Measurements from ENCODE around the gene POLR2E. TPM values are rescaled to one million over a fixed set of nuclear protein-coding genes. Genes with fewer than 3 reads are reported as not detected.
A peak's percentile ranks its signal among the peaks of the same experiment; 100 is the strongest.
"Not testable (repeated sequence)": the region's sequence is repeated elsewhere in the genome, so short reads cannot be mapped to it uniquely, and the experiment has no call there.

The POLR2E gene
- total RNA-seq, 4 donors from 2014 or later: 74.3 to 107 (median 96.9) TPM

GRCh38 chr19:1130771-1131717 is 35.9 kb upstream of the POLR2E start:
- Histone ChIP-seq H3K4me1 (peaks cover 0 to 52% (median 27%) of the 10 kb centered on the region in 4 donors), H3K4me3 (peak overlapping the region; percentile 56 to 81 (median 75)), H3K36me3 (peaks cover 0 to 18% (median 0%) of the 10 kb centered on the region in 3 donors), H3K27me3 (no peaks in the 10 kb centered on the region), H3K9me3 (no peaks in the 10 kb centered on the region), H3K27ac (peak overlapping the region; percentile 91 to 97 (median 94))
- TF ChIP-seq, protein P1, sequence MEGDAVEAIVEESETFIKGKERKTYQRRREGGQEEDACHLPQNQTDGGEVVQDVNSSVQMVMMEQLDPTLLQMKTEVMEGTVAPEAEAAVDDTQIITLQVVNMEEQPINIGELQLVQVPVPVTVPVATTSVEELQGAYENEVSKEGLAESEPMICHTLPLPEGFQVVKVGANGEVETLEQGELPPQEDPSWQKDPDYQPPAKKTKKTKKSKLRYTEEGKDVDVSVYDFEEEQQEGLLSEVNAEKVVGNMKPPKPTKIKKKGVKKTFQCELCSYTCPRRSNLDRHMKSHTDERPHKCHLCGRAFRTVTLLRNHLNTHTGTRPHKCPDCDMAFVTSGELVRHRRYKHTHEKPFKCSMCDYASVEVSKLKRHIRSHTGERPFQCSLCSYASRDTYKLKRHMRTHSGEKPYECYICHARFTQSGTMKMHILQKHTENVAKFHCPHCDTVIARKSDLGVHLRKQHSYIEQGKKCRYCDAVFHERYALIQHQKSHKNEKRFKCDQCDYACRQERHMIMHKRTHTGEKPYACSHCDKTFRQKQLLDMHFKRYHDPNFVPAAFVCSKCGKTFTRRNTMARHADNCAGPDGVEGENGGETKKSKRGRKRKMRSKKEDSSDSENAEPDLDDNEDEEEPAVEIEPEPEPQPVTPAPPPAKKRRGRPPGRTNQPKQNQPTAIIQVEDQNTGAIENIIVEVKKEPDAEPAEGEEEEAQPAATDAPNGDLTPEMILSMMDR (IDR thresholded peaks at IDR 0.05): no peak
- DNase-seq: peak in 2 of 3 donors; percentile 76 to 81

GRCh38 chr19:1129535-1129934 is 34.4 kb upstream of the POLR2E start:
- no peak overlapping the region for H3K4me3 ChIP-seq
- no peak for DNase-seq
- H3K36me3 ChIP-seq: peaks cover 0 to 25% (median 0%) of the 10 kb centered on the region in 3 donors

DNA sequence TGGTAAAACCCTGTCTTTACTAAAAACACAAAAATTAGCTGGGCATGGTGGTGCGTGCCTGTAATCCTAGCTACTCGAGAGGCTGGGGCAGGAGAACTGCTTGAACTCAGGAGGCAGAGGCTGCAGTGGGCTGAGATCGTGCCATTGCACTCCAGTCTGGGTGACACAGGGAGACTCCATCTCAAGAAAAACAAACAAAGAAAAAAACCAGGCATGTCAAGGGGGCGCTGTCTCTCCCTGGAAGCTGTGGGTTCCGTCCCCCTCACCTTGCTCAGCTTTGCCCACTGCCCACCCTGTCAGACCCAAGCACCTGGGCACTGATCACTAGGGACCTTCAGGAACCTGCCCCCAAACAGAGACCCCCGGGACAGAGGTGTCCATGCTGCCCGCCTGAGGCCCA is 33.9 kb upstream of the POLR2E start:
- Histone ChIP-seq H3K36me3 (peaks cover 0 to 29% (median 0%) of the 10 kb centered on the region in 3 donors), H3K4me1 (peaks cover 0 to 37% (median 19%) of the 10 kb centered on the region in 4 donors)
- H3K4me3 ChIP-seq: not testable (repeated sequence)

More at GRCh38 chr19:1129535-1129934, 34.4 kb upstream of the POLR2E start:
- Histone ChIP-seq H3K4me1 (peaks cover 0 to 41% (median 19%) of the 10 kb centered on the region in 4 donors), H3K9me3 (no peaks in the 10 kb centered on the region), H3K27me3 (no peaks in the 10 kb centered on the region), H3K27ac (peak overlapping the region in 1 of 4 donors; percentile 97)
- TF ChIP-seq, protein P1 (IDR thresholded peaks at IDR 0.05): no peak

DNA sequence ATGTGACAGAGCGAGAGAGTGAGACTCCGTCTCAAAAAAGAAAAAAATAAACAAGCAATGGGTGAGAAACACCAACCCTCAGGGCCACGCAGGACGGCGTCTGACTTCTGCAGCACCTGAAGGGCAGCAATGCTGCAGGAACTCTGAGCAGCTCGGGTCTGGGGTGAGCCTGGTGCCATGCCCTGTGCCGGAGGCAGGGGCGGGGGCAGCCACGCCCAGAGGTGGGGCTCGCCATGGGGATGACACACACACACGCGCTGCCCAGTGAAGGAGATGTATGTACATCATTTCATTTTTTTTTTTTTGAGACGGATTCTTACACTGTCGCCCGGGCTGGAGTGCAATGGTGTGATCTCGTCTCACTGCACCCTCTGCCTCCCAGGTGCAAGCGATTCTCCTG is 32.9 kb upstream of the POLR2E start:
- peaks cover 0 to 39% (median 0%) of the 10 kb centered on the region in 3 donors for H3K36me3 ChIP-seq
- DNase-seq: no peak
- H3K4me1 ChIP-seq: peaks cover 0 to 34% (median 14%) of the 10 kb centered on the region in 4 donors
- H3K27me3 ChIP-seq: no peaks in the 10 kb centered on the region
- no peaks in the 10 kb centered on the region for H3K9me3 ChIP-seq
- no peak overlapping the region for H3K4me3 ChIP-seq
- no peak overlapping the region for H3K27ac ChIP-seq
- no peak for TF ChIP-seq POLR2A (IDR thresholded peaks at IDR 0.05)
- TF ChIP-seq, protein P1 (IDR thresholded peaks at IDR 0.05): no peak

More for the DNA sequence above, 33.9 kb upstream of the POLR2E start:
- DNase-seq, H3K9me3 ChIP-seq, H3K27me3 ChIP-seq, H3K27ac ChIP-seq: not testable (repeated sequence)

DNA sequence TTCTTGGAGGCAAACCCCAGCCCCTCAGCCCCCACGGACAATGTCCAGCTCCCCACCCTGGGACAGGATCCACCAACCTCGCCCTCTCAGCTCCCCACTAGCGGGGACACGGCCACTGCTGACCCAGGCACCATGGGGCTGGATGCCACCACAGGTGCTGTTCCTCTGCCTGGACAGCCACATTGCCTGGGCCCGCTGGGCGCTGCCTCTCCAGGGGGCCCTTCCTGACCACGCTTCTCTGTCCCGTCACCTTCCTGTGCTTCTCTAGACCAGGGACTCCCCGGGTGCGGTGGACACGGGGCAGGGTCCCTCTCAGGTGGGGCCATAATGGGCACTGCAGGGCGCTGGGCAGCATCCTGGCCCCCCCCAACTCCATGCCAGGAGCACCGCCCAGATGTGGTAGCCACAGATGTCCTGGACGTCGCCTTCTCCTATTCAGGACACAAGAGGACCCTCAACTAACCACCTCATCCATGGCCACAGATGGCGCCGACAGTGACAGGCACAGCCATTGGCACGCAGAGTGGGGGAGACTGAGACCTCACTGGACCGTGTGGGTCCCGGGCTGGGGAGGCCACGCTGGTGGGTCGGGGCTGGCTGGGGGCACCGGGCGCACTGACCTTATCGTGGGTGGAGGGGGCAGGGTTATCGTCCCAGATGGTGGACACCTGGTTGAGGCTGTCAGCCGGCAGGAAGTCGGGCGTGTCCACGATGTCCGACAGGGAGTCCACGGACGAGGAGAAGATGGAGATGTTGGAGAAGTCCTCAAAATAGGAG is 32.0 kb upstream of the POLR2E start:
- Histone ChIP-seq H3K36me3 (peaks cover 0 to 48% (median 0%) of the 10 kb centered on the region in 3 donors), H3K4me3 (no peak overlapping the region), H3K27ac (peak overlapping the region in 1 of 4 donors; percentile 10), H3K27me3 (no peaks in the 10 kb centered on the region), H3K4me1 (peaks cover 0 to 24% (median 11%) of the 10 kb centered on the region in 4 donors), H3K9me3 (no peaks in the 10 kb centered on the region)
- TF ChIP-seq POLR2A (IDR thresholded peaks at IDR 0.05): no peak
- TF ChIP-seq, protein P1 (IDR thresholded peaks at IDR 0.05): no peak
- no peak for DNase-seq
